Mammary epithelial cell (primary cell): ENCODE data around the gene ZNF580.

ENCODE experiments used
- EZH2 ChIP-seq: IDR thresholded peaks from 2 replicates; pipeline ENCODE4 v1.6.1; 2012; ENCODE audit warnings: low read length, inconsistent platforms, borderline replicate concordance
- TF ChIP-seq, protein P1 (sequence below), 2 donors: IDR thresholded peaks in 1 of 2; conservative IDR thresholded peaks in 1 of 2; 2 replicates each; pipeline ENCODE4 v1.5.1; 2011 to 2012; ENCODE audit warnings: inconsistent platforms in 2 of 2, low read length in 2 of 2, mild to moderate bottlenecking in 2 of 2, control low read depth in 1 of 2, low read depth in 1 of 2; ENCODE audit not compliant: insufficient read depth in 1 of 2; ENCODE audit errors: extremely low read depth in 1 of 2

DNA sequence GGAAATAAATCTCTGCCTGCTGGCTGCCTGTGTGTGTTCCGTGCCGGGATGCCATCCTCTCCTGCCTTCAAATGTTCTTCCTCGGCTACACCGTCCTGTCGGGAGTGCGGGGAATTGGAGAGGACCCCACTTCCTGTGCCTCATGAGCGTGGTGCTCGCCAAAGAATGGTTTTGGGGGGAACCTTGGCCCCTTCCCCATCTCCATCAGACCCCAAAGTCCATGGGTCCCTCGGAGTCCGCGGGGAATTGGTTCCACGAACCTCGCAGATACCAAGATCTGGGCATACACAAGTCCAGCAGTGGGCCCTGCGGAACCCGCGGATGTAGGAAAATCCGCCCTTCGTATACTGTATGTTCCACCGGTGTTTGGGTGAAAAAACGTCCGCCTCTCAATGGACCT, 37.7 kb upstream of the ZNF580 start:
- TF ChIP-seq, protein P1, sequence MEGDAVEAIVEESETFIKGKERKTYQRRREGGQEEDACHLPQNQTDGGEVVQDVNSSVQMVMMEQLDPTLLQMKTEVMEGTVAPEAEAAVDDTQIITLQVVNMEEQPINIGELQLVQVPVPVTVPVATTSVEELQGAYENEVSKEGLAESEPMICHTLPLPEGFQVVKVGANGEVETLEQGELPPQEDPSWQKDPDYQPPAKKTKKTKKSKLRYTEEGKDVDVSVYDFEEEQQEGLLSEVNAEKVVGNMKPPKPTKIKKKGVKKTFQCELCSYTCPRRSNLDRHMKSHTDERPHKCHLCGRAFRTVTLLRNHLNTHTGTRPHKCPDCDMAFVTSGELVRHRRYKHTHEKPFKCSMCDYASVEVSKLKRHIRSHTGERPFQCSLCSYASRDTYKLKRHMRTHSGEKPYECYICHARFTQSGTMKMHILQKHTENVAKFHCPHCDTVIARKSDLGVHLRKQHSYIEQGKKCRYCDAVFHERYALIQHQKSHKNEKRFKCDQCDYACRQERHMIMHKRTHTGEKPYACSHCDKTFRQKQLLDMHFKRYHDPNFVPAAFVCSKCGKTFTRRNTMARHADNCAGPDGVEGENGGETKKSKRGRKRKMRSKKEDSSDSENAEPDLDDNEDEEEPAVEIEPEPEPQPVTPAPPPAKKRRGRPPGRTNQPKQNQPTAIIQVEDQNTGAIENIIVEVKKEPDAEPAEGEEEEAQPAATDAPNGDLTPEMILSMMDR (conservative IDR thresholded peaks at IDR 0.05 in 1 of 2, IDR thresholded peaks at IDR 0.05 in 1 of 2; ENCODE audit: extremely low read depth in 1 of 2, insufficient read depth in 1 of 2, low read depth in 1 of 2, low read length in 2 of 2): no peak
- no peak for TF ChIP-seq EZH2
